ENCODE data around the gene PLK3.

DNA sequence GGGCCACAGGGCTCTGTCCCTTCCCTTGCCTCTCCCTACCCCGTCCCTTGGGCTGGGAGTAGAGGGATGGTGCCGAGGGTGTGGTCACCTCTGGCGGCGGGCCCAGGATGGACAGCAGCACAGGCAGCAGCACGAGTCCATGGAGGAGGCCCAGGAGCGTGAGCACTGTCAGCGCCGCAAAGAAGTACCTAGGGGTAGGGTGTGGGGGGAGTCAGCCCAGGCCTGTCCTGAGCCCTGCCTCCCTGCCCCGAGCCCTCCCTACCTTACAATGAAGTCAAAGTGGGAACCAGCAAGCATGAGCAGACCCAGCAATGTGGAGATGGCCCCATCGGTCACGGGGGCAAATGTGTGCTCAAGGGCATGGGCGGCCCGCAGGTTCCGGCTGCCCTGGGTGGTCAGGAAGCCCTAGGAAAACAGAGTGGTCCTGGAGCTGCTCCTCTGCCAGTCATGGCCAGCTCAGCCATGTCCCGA is 22.8 kb downstream of the PLK3 start:
- TF ChIP-seq, protein P1, sequence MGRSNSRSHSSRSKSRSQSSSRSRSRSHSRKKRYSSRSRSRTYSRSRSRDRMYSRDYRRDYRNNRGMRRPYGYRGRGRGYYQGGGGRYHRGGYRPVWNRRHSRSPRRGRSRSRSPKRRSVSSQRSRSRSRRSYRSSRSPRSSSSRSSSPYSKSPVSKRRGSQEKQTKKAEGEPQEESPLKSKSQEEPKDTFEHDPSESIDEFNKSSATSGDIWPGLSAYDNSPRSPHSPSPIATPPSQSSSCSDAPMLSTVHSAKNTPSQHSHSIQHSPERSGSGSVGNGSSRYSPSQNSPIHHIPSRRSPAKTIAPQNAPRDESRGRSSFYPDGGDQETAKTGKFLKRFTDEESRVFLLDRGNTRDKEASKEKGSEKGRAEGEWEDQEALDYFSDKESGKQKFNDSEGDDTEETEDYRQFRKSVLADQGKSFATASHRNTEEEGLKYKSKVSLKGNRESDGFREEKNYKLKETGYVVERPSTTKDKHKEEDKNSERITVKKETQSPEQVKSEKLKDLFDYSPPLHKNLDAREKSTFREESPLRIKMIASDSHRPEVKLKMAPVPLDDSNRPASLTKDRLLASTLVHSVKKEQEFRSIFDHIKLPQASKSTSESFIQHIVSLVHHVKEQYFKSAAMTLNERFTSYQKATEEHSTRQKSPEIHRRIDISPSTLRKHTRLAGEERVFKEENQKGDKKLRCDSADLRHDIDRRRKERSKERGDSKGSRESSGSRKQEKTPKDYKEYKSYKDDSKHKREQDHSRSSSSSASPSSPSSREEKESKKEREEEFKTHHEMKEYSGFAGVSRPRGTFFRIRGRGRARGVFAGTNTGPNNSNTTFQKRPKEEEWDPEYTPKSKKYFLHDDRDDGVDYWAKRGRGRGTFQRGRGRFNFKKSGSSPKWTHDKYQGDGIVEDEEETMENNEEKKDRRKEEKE (IDR thresholded peaks at IDR 0.05), result no peak
- TF ChIP-seq, protein P2, sequence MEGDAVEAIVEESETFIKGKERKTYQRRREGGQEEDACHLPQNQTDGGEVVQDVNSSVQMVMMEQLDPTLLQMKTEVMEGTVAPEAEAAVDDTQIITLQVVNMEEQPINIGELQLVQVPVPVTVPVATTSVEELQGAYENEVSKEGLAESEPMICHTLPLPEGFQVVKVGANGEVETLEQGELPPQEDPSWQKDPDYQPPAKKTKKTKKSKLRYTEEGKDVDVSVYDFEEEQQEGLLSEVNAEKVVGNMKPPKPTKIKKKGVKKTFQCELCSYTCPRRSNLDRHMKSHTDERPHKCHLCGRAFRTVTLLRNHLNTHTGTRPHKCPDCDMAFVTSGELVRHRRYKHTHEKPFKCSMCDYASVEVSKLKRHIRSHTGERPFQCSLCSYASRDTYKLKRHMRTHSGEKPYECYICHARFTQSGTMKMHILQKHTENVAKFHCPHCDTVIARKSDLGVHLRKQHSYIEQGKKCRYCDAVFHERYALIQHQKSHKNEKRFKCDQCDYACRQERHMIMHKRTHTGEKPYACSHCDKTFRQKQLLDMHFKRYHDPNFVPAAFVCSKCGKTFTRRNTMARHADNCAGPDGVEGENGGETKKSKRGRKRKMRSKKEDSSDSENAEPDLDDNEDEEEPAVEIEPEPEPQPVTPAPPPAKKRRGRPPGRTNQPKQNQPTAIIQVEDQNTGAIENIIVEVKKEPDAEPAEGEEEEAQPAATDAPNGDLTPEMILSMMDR (IDR thresholded peaks at IDR 0.05 in 2 of 3, conservative IDR thresholded peaks at IDR 0.05 in 1 of 3; ENCODE audit: control insufficient read depth in 2 of 3, extremely low read depth in 1 of 3, insufficient read depth in 1 of 3, low read depth in 3 of 3, low read length in 3 of 3), result no peak

Data from GM12878 (cell line).